Measurements from ENCODE around the gene SSTR3. TPM values are rescaled to one million over a fixed set of nuclear protein-coding genes. Genes with fewer than 3 reads are reported as not detected.

SSTR3 gene
- total and polyA plus RNA-seq, 10 of the 15 experiments (the other 5 are each of a cell fraction or from before 2014, with no cell fraction given) = 0.03 to 4.5 (median 2.4) TPM

DNA sequence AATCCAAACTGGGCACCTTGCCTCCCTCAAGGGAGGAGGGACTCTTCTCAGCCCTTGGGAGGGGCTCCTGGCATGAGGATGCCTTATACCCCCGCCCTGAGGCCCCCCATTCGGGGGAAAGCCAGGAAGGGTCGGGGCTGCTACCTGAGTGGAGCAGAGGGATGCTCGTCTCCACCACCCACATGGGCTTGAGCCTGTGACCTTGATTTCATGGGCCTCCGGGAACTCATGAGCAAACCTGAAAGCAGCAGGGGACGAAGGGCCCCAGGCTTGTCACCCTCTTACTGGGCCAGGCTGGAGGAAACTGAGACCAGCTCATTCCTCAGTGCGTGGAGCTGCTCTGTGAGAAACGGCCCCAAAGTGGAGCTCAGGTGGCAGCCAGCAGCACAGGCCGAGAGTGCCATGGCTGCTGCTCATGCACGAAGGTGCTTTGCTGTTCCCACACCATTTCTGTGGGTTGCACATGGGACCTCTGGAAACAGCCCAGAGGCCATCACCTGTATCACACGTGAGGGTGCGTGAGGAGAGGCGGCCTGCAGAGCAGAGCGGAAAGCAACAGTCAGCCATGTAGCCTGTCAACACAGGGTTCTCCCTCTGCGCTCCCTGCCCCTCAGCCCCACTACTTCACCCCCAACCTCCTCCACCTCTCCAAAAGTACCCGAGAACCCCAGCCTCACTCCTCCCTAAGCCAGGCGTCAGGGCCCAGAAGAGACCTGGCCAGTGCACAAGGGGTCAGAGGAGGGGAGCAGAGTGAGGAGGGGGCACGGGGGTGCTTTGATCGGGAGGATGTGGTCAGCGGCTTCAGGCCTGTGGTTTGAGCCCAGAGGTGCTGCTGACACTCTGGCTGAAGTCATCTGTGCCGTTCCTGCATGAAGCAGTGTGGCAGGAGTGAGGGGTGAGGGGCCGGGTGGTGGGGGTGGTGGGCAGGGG lies 48.4 kb downstream of the SSTR3 start:
- H3K4me1 ChIP-seq (ENCODE audit: control insufficient read depth, insufficient read depth, low read length) = peaks cover 72% of the 10 kb centered on the region
- H4K20me1 ChIP-seq (ENCODE audit: control insufficient read depth, insufficient read depth) = no peaks in the 10 kb centered on the region
- H3K4me2 ChIP-seq (ENCODE audit: control insufficient read depth, insufficient read depth) = peak overlapping the region; percentile 98
- no peaks in the 10 kb centered on the region for H3K36me3 ChIP-seq (ENCODE audit: control insufficient read depth in 2 of 2, insufficient read depth in 2 of 2, low read length in 1 of 2)
- H3K9ac ChIP-seq (ENCODE audit: control insufficient read depth, insufficient read depth, low read length) = peak overlapping the region; percentile 73
- peak overlapping the region; percentile 99 for H3K27ac ChIP-seq (ENCODE audit: control insufficient read depth, insufficient read depth)
- RAD21 ChIA-PET (ENCODE audit: unreplicated experiment) = interaction anchor here (0.7 to 8.1 kb wide), 21 partner anchors 9 to 741 kb away, joined by 3 to 158 read pairs (median 6); partner anchors contain the start of genes IL2RB, NCF4 and RAC2
- peak overlapping the region; percentile 28 for H2AFZ ChIP-seq (ENCODE audit: control insufficient read depth, low read depth, low read length)
- no peaks in the 10 kb centered on the region for H3K79me2 ChIP-seq (ENCODE audit: control insufficient read depth, insufficient read depth, low read length)
- ATAC-seq = peak; percentile 65
- H3K9me3 ChIP-seq (replicated peaks; ENCODE audit: control insufficient read depth, insufficient read depth, low read length) = peaks cover 5% of the 10 kb centered on the region; the same call in 2 of the 3 replicates
- in situ Hi-C loops (cut with MboI) = no loop called here
- CTCF ChIA-PET = interaction anchor here (0.6 to 5.1 kb wide), 28 partner anchors 14 to 427 kb away, joined by 3 to 116 read pairs (median 6); partner anchors contain the start of genes IL2RB, NCF4 and RAC2
- WGBS (ENCODE audit: insufficient coverage, insufficient replicate concordance, low lambda C conversion rate, missing lambda C conversion rate) = under 1% methylated on average over 21 of the region's 22 CpGs
- intact Hi-C loops (cut with micrococcal nuclease; ENCODE audit: unreplicated experiment) = loop anchor here (1.0 to 5.0 kb wide), 4 partner anchors 34 to 302 kb away; partner anchors contain the start of genes NCF4 and RAC2
- FAIRE-seq = peak; percentile 87
- peak; percentile 90 for DNase-seq (ENCODE audit: low read depth, low spot score)
- H3K4me3 ChIP-seq = peak overlapping the region; percentile 43; the same call in 1 of the 2 replicates
- BruUV-seq (replicated peaks) = TSS peak; percentile 58
- SMC1A ChIA-PET (ENCODE audit: uncharacterized antibody, unreplicated experiment) = interaction anchor here (0.7 to 9.6 kb wide), 17 partner anchors 9 to 96 kb away, joined by 3 to 203 read pairs (median 8); partner anchors contain the start of genes IL2RB and RAC2
- POLR2A ChIA-PET = interaction anchor here (0.7 to 8.3 kb wide), 13 partner anchors 10 to 92 kb away, joined by 3 to 128 read pairs (median 4); partner anchors contain the start of genes IL2RB and RAC2
- H3K27me3 ChIP-seq (replicated peaks in 1 of 2; ENCODE audit: control insufficient read depth in 2 of 2, insufficient read depth in 2 of 2, low read length in 1 of 2) = no peaks in the 10 kb centered on the region
- TF ChIP-seq ASH2L (IDR thresholded peaks at IDR 0.05; ENCODE audit: borderline replicate concordance, low read depth) = no peak
- peak; percentile 92 for TF ChIP-seq IRF4 (IDR thresholded peaks at IDR 0.05; ENCODE audit: low read depth, low read length)
- TF ChIP-seq USF1 (IDR thresholded peaks at IDR 0.05; ENCODE audit: borderline replicate concordance, extremely low read length, insufficient read depth, low read depth, low read length) = peak; percentile 60
- no peak for TF ChIP-seq SREBF1 (IDR thresholded peaks at IDR 0.05; ENCODE audit: low read length)
- TF ChIP-seq JUNB (IDR thresholded peaks at IDR 0.05) = peak; percentile 84
- peak; percentile 57 for TF ChIP-seq TBL1XR1 (IDR thresholded peaks at IDR 0.05; ENCODE audit: low read depth, low read length)
- TF ChIP-seq RUNX3 (IDR thresholded peaks at IDR 0.05; ENCODE audit: low read length) = no peak
- peak; percentile 20; the same call in 1 of the 2 replicates for TF ChIP-seq RAD21 (IDR thresholded peaks at IDR 0.05; ENCODE audit: insufficient read depth, low read depth, low read length)
- TF ChIP-seq CEBPZ (IDR thresholded peaks at IDR 0.05; ENCODE audit: low read depth, low read length) = no peak
- no peak for TF ChIP-seq RBBP5 (conservative IDR thresholded peaks at IDR 0.05)
- TF ChIP-seq POLR2AphosphoS2 (IDR thresholded peaks at IDR 0.05; ENCODE audit: low read depth, low read length) = 0 out of 2 replicates have a peak, but pooled peaks have one; percentile 35
- TF ChIP-seq JUND (IDR thresholded peaks at IDR 0.05; ENCODE audit: low read depth, low read length) = no peak; the same call in 1 of the 2 replicates
- TF ChIP-seq BACH1 (IDR thresholded peaks at IDR 0.05; ENCODE audit: borderline replicate concordance) = peak; percentile 32
- TF ChIP-seq CHD1 (IDR thresholded peaks at IDR 0.05; ENCODE audit: low read depth, low read length) = no peak
- TF ChIP-seq ESRRA (IDR thresholded peaks at IDR 0.05; ENCODE audit: low read length) = no peak; the same call in 1 of the 2 replicates
- TF ChIP-seq ATF7 (IDR thresholded peaks at IDR 0.05; ENCODE audit: low read depth) = peak; percentile 76
- no peak for TF ChIP-seq NKRF (conservative IDR thresholded peaks at IDR 0.05)

Measured in GM12878 (cell line).